Measurements from ENCODE around the gene DPY19L3. TPM values are rescaled to one million over a fixed set of nuclear protein-coding genes. Genes with fewer than 3 reads are reported as not detected.

Gene DPY19L3
- total and polyA plus RNA-seq, 2 experiments from 2014 or later, result 12.5 to 64.3 TPM

DNA sequence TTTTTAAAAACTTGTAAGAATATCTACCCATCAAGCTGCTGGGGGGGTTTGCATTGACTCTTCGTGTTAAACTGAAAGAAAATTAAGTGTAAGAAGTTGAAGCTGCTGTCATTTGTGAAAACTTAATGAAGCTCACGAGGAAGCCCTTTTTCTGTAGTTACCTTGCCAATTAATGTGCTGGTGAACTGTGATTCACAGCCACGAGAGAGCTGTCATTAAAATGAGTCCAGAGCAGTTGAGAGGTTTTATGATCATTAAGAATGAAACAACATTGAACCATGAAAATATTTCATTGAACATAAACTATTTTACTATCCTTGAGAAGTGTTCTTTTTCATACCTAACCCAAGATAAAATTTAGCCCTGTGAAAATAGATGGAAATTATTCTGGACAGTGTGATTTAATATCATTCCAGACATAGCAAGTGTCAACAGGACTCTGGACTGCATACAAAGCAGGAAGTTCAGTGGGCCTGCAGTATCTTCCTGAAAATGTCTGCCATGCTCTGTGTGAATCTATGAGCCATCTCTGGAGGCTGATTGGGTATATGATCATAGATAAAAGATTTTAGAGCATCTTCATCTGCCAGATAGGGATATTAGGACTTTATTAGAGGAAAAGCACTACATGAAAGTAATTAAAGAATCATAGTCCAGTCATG, 53.8 kb downstream of the DPY19L3 start:
- Histone ChIP-seq H3K36me3 (peaks cover 26% of the 10 kb centered on the region), H3K4me1 (ENCODE audit: low read depth) (peaks cover 7% of the 10 kb centered on the region), H3K27me3 (no peaks in the 10 kb centered on the region), H3K4me3 (no peak overlapping the region), H3K27ac (no peak overlapping the region), H3K9me3 (ENCODE audit: low read depth) (no peaks in the 10 kb centered on the region)
- TF ChIP-seq, protein P1, sequence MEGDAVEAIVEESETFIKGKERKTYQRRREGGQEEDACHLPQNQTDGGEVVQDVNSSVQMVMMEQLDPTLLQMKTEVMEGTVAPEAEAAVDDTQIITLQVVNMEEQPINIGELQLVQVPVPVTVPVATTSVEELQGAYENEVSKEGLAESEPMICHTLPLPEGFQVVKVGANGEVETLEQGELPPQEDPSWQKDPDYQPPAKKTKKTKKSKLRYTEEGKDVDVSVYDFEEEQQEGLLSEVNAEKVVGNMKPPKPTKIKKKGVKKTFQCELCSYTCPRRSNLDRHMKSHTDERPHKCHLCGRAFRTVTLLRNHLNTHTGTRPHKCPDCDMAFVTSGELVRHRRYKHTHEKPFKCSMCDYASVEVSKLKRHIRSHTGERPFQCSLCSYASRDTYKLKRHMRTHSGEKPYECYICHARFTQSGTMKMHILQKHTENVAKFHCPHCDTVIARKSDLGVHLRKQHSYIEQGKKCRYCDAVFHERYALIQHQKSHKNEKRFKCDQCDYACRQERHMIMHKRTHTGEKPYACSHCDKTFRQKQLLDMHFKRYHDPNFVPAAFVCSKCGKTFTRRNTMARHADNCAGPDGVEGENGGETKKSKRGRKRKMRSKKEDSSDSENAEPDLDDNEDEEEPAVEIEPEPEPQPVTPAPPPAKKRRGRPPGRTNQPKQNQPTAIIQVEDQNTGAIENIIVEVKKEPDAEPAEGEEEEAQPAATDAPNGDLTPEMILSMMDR (IDR thresholded peaks at IDR 0.05; ENCODE audit: low read depth, low read length), result no peak
- DNase-seq (ENCODE audit: low read depth in 1 of 2, low spot score in 1 of 2), result no peak

GRCh38 chr19:32460476-32460875, 54.9 kb downstream of the DPY19L3 start:
- no peaks in the 10 kb centered on the region for H3K9me3 ChIP-seq (ENCODE audit: low read depth)
- H3K27me3 ChIP-seq, result no peaks in the 10 kb centered on the region
- H3K36me3 ChIP-seq, result peaks cover 33% of the 10 kb centered on the region
- peaks cover 7% of the 10 kb centered on the region for H3K4me1 ChIP-seq (ENCODE audit: low read depth)
- TF ChIP-seq, protein P1 (IDR thresholded peaks at IDR 0.05; ENCODE audit: low read depth, low read length), result no peak
- no peak for DNase-seq (ENCODE audit: low read depth in 1 of 2, low spot score in 1 of 2)
- no peak overlapping the region for H3K4me3 ChIP-seq
- no peak overlapping the region for H3K27ac ChIP-seq

DNA sequence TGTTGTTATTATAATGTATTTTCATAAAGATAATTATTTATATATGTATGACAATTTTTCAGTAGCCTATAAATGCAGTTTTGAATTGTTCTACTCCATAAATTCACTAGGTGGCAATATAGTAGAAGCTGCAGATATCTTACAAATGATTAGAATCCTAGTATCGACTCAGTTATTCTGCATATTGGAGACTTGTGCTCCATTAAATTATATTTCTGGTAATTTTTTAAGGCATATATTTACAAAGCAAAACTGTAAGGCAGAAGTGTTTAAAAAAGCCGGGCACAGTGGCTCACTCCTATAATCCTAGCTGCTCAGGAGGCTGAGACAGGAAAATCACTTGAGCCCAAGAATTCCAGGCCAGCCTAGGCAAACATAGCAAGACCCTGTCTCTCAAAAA, 58.7 kb downstream of the DPY19L3 start:
- DNase-seq (ENCODE audit: low read depth in 1 of 2, low spot score in 1 of 2), result peak in 1 of 2 donors; percentile 29
- no peaks in the 10 kb centered on the region for H3K27me3 ChIP-seq
- no peak overlapping the region for H3K27ac ChIP-seq
- H3K36me3 ChIP-seq, result peaks cover 23% of the 10 kb centered on the region
- H3K4me3 ChIP-seq, result no peak overlapping the region
- no peaks in the 10 kb centered on the region for H3K9me3 ChIP-seq (ENCODE audit: low read depth)
- no peaks in the 10 kb centered on the region for H3K4me1 ChIP-seq (ENCODE audit: low read depth)
- TF ChIP-seq, protein P1 (IDR thresholded peaks at IDR 0.05; ENCODE audit: low read depth, low read length), result peak; percentile 44

- Histone ChIP-seq H3K27me3 (no peaks in the 10 kb centered on the region), H3K9me3 (ENCODE audit: low read depth) (no peaks in the 10 kb centered on the region), H3K27ac (no peak overlapping the region), H3K36me3 (peaks cover 17% of the 10 kb centered on the region), H3K4me1 (ENCODE audit: low read depth) (no peaks in the 10 kb centered on the region), H3K4me3 (no peak overlapping the region)
- no peak for DNase-seq (ENCODE audit: low read depth in 1 of 2, low spot score in 1 of 2)
- TF ChIP-seq, protein P1 (IDR thresholded peaks at IDR 0.05; ENCODE audit: low read depth, low read length), result no peak
Observed at GRCh38 chr19:32465176-32465575, 59.6 kb downstream of the DPY19L3 start.

- Histone ChIP-seq H3K4me3 (no peak overlapping the region), H3K27me3 (no peaks in the 10 kb centered on the region), H3K27ac (no peak overlapping the region), H3K9me3 (ENCODE audit: low read depth) (no peaks in the 10 kb centered on the region), H3K36me3 (peaks cover 12% of the 10 kb centered on the region), H3K4me1 (ENCODE audit: low read depth) (no peaks in the 10 kb centered on the region)
- TF ChIP-seq, protein P1 (IDR thresholded peaks at IDR 0.05; ENCODE audit: low read depth, low read length), result no peak
- no peak for DNase-seq (ENCODE audit: low read depth in 1 of 2, low spot score in 1 of 2)
Observed at GRCh38 chr19:32469795-32470194, 64.2 kb downstream of the DPY19L3 start.
